HG02970 (cell line): ENCODE results near the gene TXNRD2.
"Not testable (repeated sequence)": the region's sequence is repeated elsewhere in the genome, so short reads cannot be mapped to it uniquely, and the experiment has no call there.

Source experiments
- ATAC-seq: cut with Tn5 transposase; IDR thresholded peaks from one replicate; pipeline ENCODE4 v1.9.1; 2021; ENCODE audit warnings: mild to moderate bottlenecking, moderate library complexity, moderate number of reproducible peaks; ENCODE audit not compliant: unreplicated experiment, low FRiP score

Gene TXNRD2

DNA sequence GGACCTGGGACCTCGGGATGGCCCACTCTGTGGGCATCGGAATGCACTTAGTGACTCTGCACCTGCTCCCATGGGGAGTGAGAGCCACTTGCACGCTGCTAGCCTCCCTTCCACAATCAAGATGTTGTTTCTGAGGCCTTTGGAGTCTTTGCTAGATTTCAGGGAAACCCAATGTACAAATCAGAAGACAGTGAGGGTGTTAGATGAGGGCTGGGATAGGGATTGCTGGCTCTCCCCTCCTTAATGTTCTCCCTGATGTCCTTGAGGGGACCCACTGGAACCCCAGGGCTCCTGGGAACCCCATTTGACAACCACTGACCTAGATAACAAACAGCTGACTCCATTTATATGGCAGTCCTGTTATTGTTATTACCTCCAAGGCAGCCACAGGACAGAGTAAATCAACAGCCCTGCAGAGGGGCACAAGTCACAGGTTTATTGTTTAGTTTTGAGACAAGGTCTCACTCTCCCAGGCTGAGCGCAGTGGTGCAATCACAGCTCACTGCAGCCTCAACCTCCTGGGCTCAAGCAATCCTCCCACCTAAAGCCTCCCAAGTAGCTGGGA is 31.4 kb downstream of the TXNRD2 start:
- no peak for ATAC-seq

GRCh38 chr22:19909350-19910179 is 32.1 kb downstream of the TXNRD2 start:
- ATAC-seq, result no peak

GRCh38 chr22:19907902-19908301 is 33.7 kb downstream of the TXNRD2 start:
- ATAC-seq, result not testable (repeated sequence)

GRCh38 chr22:19906864-19907263 is 34.8 kb downstream of the TXNRD2 start:
- ATAC-seq, result not testable (repeated sequence)

GRCh38 chr22:19905347-19906276 is 36.0 kb downstream of the TXNRD2 start:
- no peak for ATAC-seq

- no peak for ATAC-seq
Measured at GRCh38 chr22:19904935-19905334, 36.7 kb downstream of the TXNRD2 start.

DNA sequence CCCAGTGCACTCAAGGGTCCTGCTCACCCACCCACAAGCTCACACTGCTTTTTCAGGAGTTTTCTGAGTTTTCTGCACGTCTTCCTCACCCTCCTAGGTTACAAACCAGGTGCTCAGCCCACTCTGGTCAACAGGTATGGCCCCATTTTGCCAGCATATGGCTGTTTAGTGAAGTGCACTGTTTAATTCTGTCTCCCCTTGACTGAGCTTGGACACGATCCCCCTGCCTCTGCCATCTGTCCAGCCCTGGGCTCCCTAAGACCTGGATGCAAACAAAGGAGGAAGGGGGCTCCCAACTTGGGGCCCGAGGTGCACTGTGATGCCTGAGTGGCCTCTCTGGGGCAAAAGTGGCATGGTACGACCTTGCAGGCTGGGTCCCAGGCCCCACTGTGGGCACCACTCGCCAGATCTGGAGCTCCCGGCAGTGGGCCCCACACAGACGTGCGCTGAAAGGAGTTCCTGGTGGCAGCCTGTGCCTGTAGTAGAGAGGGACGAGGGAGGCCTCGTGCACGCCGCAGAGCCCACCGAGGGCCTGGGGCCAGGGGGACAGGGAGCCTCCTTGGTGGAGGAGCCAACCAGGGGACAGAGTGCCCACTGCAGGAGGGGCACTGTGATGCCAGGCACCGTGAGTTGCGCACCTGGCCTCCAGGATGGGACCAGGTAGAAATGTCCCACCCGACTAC is 37.3 kb downstream of the TXNRD2 start:
- ATAC-seq, result no peak

- ATAC-seq, result no peak
Measured at GRCh38 chr22:19903513-19903912, 38.1 kb downstream of the TXNRD2 start.

DNA sequence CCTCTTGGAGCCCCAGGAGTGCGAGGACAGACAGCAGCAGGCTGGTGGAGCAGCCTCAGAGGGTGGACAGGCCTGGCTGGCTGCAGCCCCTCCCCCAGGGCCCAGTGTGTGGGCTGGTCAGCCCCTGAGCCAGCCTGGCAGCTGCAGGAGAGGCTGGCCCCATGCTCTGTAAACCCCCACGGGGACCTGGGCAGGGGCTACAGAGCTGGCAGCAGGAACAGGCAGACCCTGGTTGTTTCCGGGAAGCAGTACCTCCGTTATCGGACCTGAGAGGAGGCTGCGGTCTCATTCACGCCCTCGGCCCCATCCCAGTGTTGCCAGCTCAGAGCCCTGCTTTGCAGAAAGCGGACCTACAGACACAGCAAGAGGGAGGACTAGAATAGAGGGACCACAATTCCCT is 38.6 kb downstream of the TXNRD2 start:
- ATAC-seq, result no peak

DNA sequence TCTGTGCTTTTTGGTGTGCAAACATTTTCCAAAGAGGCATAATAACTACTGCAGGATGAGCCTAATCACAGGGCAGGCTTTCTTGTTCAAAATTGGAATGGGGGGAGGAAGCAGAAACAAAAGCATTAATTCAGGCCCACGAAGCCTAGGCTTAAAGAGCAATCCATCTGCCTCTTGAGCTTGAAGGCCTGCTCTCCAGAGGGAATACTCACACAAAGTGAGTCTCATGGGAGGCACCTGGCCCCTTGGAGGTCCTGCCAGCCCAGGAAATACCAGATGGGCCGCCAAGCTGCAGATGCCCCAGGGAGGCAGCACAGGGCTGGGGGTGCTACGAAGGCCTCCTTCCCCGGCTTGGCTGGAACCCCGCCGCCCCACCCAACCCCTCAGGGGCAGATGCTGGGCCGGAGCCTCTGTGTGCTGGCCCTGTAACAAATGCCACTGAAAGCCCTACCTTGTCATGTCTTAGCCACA is 39.3 kb downstream of the TXNRD2 start:
- ATAC-seq, result no peak

DNA sequence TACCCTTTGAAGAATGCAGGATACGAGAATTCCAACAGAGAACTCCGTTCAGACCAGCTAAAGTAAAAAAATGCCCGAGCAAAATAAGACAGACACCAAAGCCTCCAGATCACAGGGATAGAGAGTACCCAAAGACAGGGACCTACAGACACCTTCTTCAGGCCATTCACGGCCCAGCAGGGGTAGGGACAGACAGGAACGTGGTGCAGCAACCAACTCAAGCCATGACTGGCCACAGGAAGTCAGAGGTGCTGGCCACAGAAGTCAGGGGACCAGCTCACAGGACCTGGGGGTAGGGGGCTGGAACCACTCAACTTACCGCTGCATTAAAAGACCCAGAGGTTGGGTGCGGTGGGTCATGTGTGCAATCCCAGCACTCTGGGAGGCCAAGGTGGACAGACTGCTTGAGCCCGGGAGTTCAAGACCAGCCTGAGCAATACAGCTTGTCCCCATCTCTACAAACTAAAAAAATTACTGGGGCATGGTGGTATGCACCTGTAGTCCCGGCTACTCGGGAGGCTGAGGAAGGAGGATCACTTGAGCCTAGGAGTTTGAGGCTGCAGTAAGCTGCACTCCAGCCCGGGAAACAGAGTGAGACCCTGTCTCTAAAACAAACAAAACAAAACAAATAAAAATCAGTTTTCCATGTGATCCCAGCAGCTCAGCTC is 39.9 kb downstream of the TXNRD2 start:
- no peak for ATAC-seq

GRCh38 chr22:19900707-19901436 is 40.7 kb downstream of the TXNRD2 start:
- ATAC-seq, result no peak

DNA sequence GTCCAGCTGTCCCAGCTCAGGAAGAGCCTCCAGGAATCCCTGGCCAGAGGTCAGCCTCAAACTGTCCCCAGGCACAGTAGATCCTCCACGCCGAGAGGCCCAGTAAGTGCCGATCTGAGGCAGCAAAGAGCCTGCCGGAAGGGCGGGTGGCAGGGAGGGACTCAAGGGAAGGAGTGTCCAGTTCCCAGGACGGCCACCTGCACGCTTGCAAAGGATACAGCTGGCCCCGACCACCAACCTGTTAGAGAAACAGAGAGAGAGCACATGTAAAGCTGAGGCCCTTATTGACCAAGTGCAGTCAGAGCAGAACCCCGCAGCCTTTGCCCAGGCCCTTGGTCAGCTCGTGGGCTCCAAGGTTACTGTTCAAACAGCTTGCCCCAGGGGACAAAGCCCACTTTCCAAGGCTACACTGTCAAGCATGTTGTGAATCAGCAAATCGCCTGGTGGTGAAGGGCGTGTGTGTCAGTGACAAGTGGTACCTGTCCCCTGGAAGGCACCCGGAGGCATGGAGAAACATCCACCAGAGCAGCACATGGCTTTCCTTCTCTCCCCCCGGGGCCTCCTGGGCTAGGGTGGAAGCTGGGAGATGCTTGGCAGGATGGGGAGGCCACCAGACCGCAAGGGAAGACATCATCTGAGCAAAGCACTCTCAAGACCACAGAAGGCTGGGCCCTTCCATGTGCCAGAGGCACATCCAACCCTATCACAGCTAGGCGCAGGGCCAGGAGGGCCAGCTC is 42.6 kb downstream of the TXNRD2 start:
- ATAC-seq, result no peak

DNA sequence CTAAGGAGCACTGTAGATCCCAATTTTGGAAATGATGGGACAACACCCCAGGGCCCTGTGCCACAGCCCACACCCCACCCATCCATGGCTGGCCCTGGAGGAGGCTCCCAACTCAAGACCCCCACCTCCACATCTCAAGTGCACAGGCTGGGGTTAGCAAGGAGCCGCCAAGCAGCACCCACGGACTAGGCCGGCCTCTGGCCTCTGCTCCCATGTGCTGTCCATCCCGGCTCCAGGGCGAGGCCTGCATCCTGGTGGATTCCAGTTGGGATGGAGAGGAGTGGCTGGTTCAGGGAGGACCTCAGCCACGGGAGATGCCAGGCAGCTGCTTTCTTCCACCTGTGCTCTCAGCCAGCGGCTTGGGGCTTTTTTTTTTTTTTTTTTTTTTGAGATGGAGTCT is 43.5 kb downstream of the TXNRD2 start:
- no peak for ATAC-seq

DNA sequence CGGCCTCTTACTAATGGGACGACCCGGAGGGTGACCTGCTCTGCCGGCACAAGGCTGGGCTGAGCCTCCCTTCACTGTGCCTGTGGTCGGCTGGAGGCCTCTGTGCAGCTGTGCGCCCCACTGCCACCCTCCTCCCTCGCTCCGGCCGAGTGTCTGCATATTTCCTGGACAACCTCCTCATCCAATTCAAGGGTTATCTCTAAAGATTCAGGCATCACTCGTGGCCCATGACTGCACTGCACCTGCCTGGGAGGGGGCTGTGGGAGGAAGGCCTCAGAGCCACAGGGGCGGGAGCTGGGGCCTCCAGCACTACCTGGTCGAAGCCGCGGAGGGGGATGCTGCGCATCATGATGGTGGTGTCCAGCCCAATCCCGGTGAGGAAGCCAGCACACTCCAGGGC is 43.9 kb downstream of the TXNRD2 start:
- ATAC-seq, result no peak

- ATAC-seq, result no peak
Measured at GRCh38 chr22:19896665-19897355, 44.8 kb downstream of the TXNRD2 start.

GRCh38 chr22:19895160-19895849 is 46.3 kb downstream of the TXNRD2 start:
- no peak for ATAC-seq
